HCT116 (cell line): ENCODE measurements around the gene CLASP1.

Experiments
- CTCF ChIP-seq, 3 experiments: fragments of 200-600 bp in 1 of 3; sonication (generic) in 1 of 3; IDR thresholded peaks in 2 of 3; conservative IDR thresholded peaks in 1 of 3; 2 replicates each; pipeline ENCODE4 v1.5.1; 2012 to 2017; ENCODE audit warnings: low read depth in 2 of 3, low read length in 2 of 3, antibody characterized with exemption in 1 of 3, borderline replicate concordance in 1 of 3, control low read depth in 1 of 3, mild to moderate bottlenecking in 1 of 3, mixed read lengths in 1 of 3, mixed run types in 1 of 3, moderate library complexity in 1 of 3; ENCODE audit not compliant: insufficient read depth in 1 of 3
- EZH2 ChIP-seq: fragments of 200-600 bp; sonication (generic); IDR thresholded peaks from 2 replicates; pipeline ENCODE4 v1.6.1; 2017; ENCODE audit warnings: antibody characterized with exemption, mixed run types
- POLR2A ChIP-seq: IDR thresholded peaks from 2 replicates; pipeline ENCODE4 v1.7.0; 2011; ENCODE audit warnings: borderline replicate concordance; ENCODE audit not compliant: insufficient read depth, insufficient read length; ENCODE audit errors: extremely low read depth
- POLR2AphosphoS5 ChIP-seq: IDR thresholded peaks from 2 replicates; pipeline ENCODE4 v1.6.1; 2011; ENCODE audit warnings: mild to moderate bottlenecking, low read depth, low read length, moderate library complexity
- SIN3A ChIP-seq: IDR thresholded peaks from 2 replicates; pipeline ENCODE4 v1.6.1; 2012; ENCODE audit warnings: low read depth
- SRF ChIP-seq: IDR thresholded peaks from 2 replicates; pipeline ENCODE4 v1.6.1; 2012; ENCODE audit warnings: low read depth

GRCh38 chr2:121334581-121335293 is 314.5 kb downstream of the CLASP1 start:
- TF ChIP-seq CTCF (IDR thresholded peaks at IDR 0.05 in 2 of 3, conservative IDR thresholded peaks at IDR 0.05 in 1 of 3; ENCODE audit: borderline replicate concordance in 1 of 3, insufficient read depth in 1 of 3, low read depth in 2 of 3, low read length in 2 of 3), result no peak
- TF ChIP-seq POLR2AphosphoS5, result no peak
- TF ChIP-seq SRF, result no peak
- no peak for TF ChIP-seq SIN3A
- TF ChIP-seq POLR2A, result no peak
- TF ChIP-seq EZH2, result no peak
